Stomach (tissue), 9 donors: ENCODE data around the gene ZNF169. TPM values are rescaled to one million over a fixed set of nuclear protein-coding genes. Genes with fewer than 3 reads are reported as not detected.
A peak's percentile ranks its signal among the peaks of the same experiment; 100 is the strongest.
"Not testable (repeated sequence)": the region's sequence is repeated elsewhere in the genome, so short reads cannot be mapped to it uniquely, and the experiment has no call there.

Experiments
- DNase-seq, 2 donors: peaks; one replicate each; pipeline versions ENCODE4 v3.0.0 to v3.0.0-alpha.2; 2013 to 2019
- H3K27ac ChIP-seq, 5 donors: fragments of 200-600 bp in 4 of 5; sonication (generic) in 4 of 5; one replicate each; pipeline ENCODE4 v1.5.1; 2013 to 2019; ENCODE audit warnings: mild to moderate bottlenecking in 1 of 5, moderate library complexity in 1 of 5
- H3K27me3 ChIP-seq, 3 donors: fragments of 200-600 bp; sonication (generic); one replicate each; pipeline ENCODE4 v1.5.1; 2017 to 2019; ENCODE audit warnings: mixed run types in 1 of 3
- H3K36me3 ChIP-seq, 4 donors: fragments of 200-600 bp; sonication (generic); 1 replicate in 3 of 4; 2 replicates in 1 of 4; pipeline ENCODE4 v1.5.1; 2016 to 2019
- H3K4me1 ChIP-seq, 4 donors: fragments of 200-600 bp; sonication (generic); one replicate each; pipeline ENCODE4 v1.5.1; 2016 to 2019
- H3K4me3 ChIP-seq, 4 donors: fragments of 200-600 bp; sonication (generic) in 3 of 4; one replicate each; pipeline ENCODE4 v1.5.1; 2016 to 2019; ENCODE audit warnings: mild to moderate bottlenecking in 1 of 4
- H3K9me3 ChIP-seq, 4 donors: fragments of 200-600 bp; sonication (generic); one replicate each; pipeline ENCODE4 v1.5.1; 2016 to 2019
- WGBS, 5 donors: extraction: QIAGEN DNeasy Blood & Tissue Kit in 3 of 5; methylation state at CpG; one replicate each; pipeline versions ENCODE4 v1.1.5 to v1.1.7; 2013 to 2018; 5-methylcytosine and 5-hydroxymethylcytosine counted together
- intact Hi-C: fragments of 100-400 bp; cut with DNase I; formaldehyde crosslinking; loops from one replicate; pipeline ENCODE4 v1.15.1; 2023; ENCODE audit warnings: low total_unique reads
- polyA plus RNA-seq, 3 donors: library from polyadenylated mRNA; stranded (reverse); fragments of 200-250 nt; gene quantifications; one replicate each; pipeline ENCODE4 v1.2.3, GENCODE V29; 2013
- total RNA-seq, 5 donors: library from RNA; depleted of rRNA; stranded (reverse); fragments of >200 nt; gene quantifications; one replicate each; pipeline versions ENCODE4 v1.1.0 to v1.2.3, GENCODE V29; 2014 to 2016
- donor health status: healthy with polysubstance abuse.
- donor health status: Bipolar disorder and iron deficiency.
- donor health status: healthy.

ZNF169 gene
- total and polyA plus RNA-seq, 8 donors, result 0.93 to 13.2 (median 3.1) TPM

- H3K27ac ChIP-seq, H3K9me3 ChIP-seq, H3K27me3 ChIP-seq, H3K4me1 ChIP-seq, H3K4me3 ChIP-seq, intact Hi-C loops, H3K36me3 ChIP-seq, DNase-seq: not testable (repeated sequence)
- no CpG with 5 or more reads among the region's 10 CpGs for WGBS, 5 donors
Measured at GRCh38 chr9:94317949-94318657, 59.0 kb downstream of the ZNF169 start.

- 73 to 91% (median 84%) methylated on average over 3 to 7 of the region's 9 CpGs for WGBS, 5 donors
- DNase-seq, intact Hi-C loops, H3K4me1 ChIP-seq, H3K27me3 ChIP-seq, H3K9me3 ChIP-seq, H3K36me3 ChIP-seq, H3K4me3 ChIP-seq, H3K27ac ChIP-seq: not testable (repeated sequence)
Measured at GRCh38 chr9:94322342-94322940, 63.3 kb downstream of the ZNF169 start.

DNA sequence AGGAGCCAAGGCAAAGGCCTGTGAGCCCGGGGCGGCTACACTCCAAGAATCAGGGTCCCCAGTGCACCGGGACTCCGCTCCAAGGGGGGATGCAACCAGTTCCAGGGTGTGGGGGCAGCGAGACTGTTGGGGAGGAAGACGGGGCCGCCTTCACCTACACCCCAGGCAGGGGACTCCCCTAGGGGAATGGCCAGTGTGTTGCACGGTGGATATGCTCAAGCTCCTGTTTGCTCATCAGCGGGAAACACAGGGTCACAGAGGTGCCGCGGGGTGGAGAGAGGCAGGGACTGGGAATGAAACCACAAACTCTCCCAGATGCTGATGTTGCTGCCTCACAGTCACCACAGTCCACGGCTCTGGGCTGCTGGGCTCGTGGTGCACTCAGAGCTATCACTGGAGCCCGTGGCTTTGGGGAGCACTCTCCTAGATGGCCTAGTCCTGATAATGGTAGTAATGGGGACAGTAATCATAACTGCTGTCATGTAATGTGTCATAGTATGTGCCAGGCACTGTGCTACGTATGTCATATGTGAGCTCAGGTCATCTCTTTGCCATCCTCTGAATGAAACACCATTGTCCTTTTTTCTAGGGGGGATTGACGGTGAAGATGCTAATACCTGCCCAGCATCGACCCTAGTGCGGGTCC is 64.2 kb downstream of the ZNF169 start:
- H3K4me1 ChIP-seq, H3K27ac ChIP-seq, H3K9me3 ChIP-seq, intact Hi-C loops, H3K36me3 ChIP-seq, H3K27me3 ChIP-seq, H3K4me3 ChIP-seq, DNase-seq: not testable (repeated sequence)
- WGBS, 5 donors, result 72 to 89% (median 75%) methylated on average over 4 to 12 of the region's 18 CpGs

- H3K36me3 ChIP-seq, H3K4me3 ChIP-seq, H3K9me3 ChIP-seq, H3K27me3 ChIP-seq, H3K4me1 ChIP-seq, H3K27ac ChIP-seq, intact Hi-C loops: not testable (repeated sequence)
- WGBS, 5 donors, result 29 to 72% (median 38%) methylated on average over 9 to 15 of the region's 16 CpGs
- peak in 1 of 2 donors; percentile 21 for DNase-seq
Measured at GRCh38 chr9:94325583-94325982, 66.5 kb downstream of the ZNF169 start.

- H3K9me3 ChIP-seq, H3K4me3 ChIP-seq, intact Hi-C loops, H3K27me3 ChIP-seq, DNase-seq, H3K36me3 ChIP-seq, H3K4me1 ChIP-seq, H3K27ac ChIP-seq: not testable (repeated sequence)
- WGBS, 5 donors, result 71 to 93% (median 86%) methylated on average over 1 to 2 of the region's 5 CpGs
Measured at GRCh38 chr9:94328544-94328943, 69.4 kb downstream of the ZNF169 start, which contains the start of gene NUTM2F. NUTM2F (minus strand) TSS chr9:94328644; CDS start chr9:94328623, 21 bp downstream.

GRCh38 chr9:94336445-94336844 is 77.3 kb downstream of the ZNF169 start:
- H3K27me3 ChIP-seq, H3K9me3 ChIP-seq: not testable (repeated sequence)

DNA sequence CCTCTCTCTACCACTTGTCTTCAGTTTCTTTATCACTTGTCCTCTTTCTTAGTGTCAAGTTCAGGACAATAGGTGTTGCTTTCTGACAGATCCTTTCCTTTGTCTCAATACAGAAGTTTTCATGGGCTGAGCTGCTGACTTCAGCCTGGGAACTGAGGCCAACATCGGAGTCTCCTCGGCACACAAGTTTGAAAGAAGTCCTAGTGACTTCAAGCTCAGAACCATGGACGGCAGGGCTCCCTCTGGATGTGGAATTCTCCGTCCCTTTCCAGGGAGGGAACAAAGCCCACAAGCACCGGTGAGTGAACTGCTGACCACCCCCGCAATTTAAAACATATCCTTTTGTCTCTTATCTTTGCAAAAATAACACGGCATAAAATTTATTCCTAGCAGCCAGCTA is 79.6 kb downstream of the ZNF169 start:
- H3K9me3 ChIP-seq, H3K27me3 ChIP-seq, H3K36me3 ChIP-seq, H3K4me1 ChIP-seq, H3K27ac ChIP-seq, intact Hi-C loops, H3K4me3 ChIP-seq, DNase-seq: not testable (repeated sequence)
- 33 to 72% (median 56%) methylated on average over 7 of the region's 7 CpGs for WGBS, 5 donors

More at GRCh38 chr9:94336445-94336844, 77.3 kb downstream of the ZNF169 start:
- DNase-seq, H3K4me1 ChIP-seq, H3K27ac ChIP-seq, H3K4me3 ChIP-seq, intact Hi-C loops, H3K36me3 ChIP-seq: not testable (repeated sequence)
- WGBS, 5 donors, result 90 to 100% (median 95%) methylated on average over 3 to 4 of the region's 4 CpGs

DNA sequence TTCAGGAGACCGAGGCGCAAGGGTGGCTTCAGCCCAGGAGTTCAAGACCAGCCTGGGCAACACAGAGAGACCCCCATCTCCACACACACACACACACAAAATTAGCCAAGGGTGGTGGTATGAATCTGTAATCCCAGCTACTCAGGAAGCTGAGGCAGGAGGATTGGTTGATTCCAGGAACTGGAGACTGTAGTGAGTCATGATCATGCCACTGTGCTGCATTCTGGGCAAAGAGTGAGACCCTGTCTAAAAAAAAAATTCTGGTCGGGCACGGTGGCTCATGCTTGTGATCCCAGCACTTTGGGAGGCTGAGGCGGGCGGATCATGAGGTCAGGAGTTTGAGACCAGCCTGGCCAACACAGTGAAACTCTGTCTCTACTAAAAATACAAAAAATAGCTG is 80.6 kb downstream of the ZNF169 start:
- H3K36me3 ChIP-seq, H3K27ac ChIP-seq, H3K27me3 ChIP-seq, H3K4me1 ChIP-seq, H3K4me3 ChIP-seq, H3K9me3 ChIP-seq, DNase-seq, intact Hi-C loops: not testable (repeated sequence)
- 88 to 99% (median 94%) methylated on average over 4 to 6 of the region's 6 CpGs for WGBS, 5 donors

GRCh38 chr9:94340750-94341149 is 81.7 kb downstream of the ZNF169 start:
- intact Hi-C loops, H3K4me3 ChIP-seq, H3K9me3 ChIP-seq, H3K27ac ChIP-seq, H3K4me1 ChIP-seq, H3K27me3 ChIP-seq, DNase-seq, H3K36me3 ChIP-seq: not testable (repeated sequence)
- WGBS, 5 donors, result 69 to 95% (median 90%) methylated on average over 3 to 5 of the region's 6 CpGs

GRCh38 chr9:94341703-94342102 is 82.6 kb downstream of the ZNF169 start:
- intact Hi-C loops, H3K4me1 ChIP-seq: not testable (repeated sequence)
- 56 to 83% (median 79%) methylated on average over 2 of the region's 2 CpGs; no CpG with 5 or more reads in 1 of the 5 donors for WGBS, 5 donors

DNA sequence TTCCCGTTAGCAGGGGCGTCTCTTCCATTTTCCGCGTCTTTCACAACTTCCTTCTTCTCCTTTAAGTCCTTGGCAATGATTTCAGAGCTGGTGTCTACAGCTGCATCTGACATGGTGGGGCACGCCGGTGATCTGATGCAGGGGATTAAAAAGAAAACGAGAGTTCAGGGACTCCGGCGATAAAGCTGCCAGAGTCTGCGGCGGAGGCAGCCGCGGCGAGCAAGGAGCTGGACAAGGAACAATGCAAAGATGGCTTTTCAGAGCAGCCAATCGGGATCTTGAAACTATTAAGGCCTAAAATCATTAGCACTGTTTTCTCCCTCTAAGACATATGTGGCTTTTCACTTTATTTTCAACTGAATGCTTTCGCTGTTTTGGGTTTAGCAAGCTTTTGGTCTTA is 88.4 kb downstream of the ZNF169 start:
- H3K9me3 ChIP-seq, H3K4me1 ChIP-seq, H3K36me3 ChIP-seq, H3K4me3 ChIP-seq, H3K27ac ChIP-seq, H3K27me3 ChIP-seq, DNase-seq, intact Hi-C loops: not testable (repeated sequence)
- 75 to 94% (median 87%) methylated on average over 15 to 16 of the region's 16 CpGs for WGBS, 5 donors

More at GRCh38 chr9:94341703-94342102, 82.6 kb downstream of the ZNF169 start:
- H3K36me3 ChIP-seq, H3K27me3 ChIP-seq, H3K27ac ChIP-seq, DNase-seq, H3K9me3 ChIP-seq, H3K4me3 ChIP-seq: not testable (repeated sequence)

- WGBS, 5 donors, result no CpG with 5 or more reads among the region's 3 CpGs
- intact Hi-C loops, H3K27ac ChIP-seq: not testable (repeated sequence)
Measured at GRCh38 chr9:94348754-94349153, 89.7 kb downstream of the ZNF169 start.

More at GRCh38 chr9:94348754-94349153, 89.7 kb downstream of the ZNF169 start:
- H3K4me3 ChIP-seq, H3K9me3 ChIP-seq, H3K27me3 ChIP-seq, H3K4me1 ChIP-seq, DNase-seq, H3K36me3 ChIP-seq: not testable (repeated sequence)
